Trophoblast cell (in vitro differentiated cells and primary cell): ENCODE results near the gene ACKR1.

Experiments
- DNase-seq, 2 donors: peaks; one replicate each; pipeline ENCODE4 v3.0.0-alpha.2; 2016
- H2AFZ ChIP-seq: 2 replicates; pipeline ENCODE4 v1.6.1; 2013; ENCODE audit warnings: low read length, moderate library complexity, mild to moderate bottlenecking; ENCODE audit not compliant: insufficient read depth, poor library complexity
- H2AK5ac ChIP-seq: 2 replicates; pipeline ENCODE4 v1.6.1; 2013; ENCODE audit warnings: mild to moderate bottlenecking, low read length
- H2BK120ac ChIP-seq: 2 replicates; pipeline ENCODE4 v1.6.1; 2013; ENCODE audit warnings: low read length, mild to moderate bottlenecking, moderate library complexity; ENCODE audit not compliant: insufficient read depth, poor library complexity
- H2BK12ac ChIP-seq: 2 replicates; pipeline ENCODE4 v1.6.1; 2013; ENCODE audit warnings: mild to moderate bottlenecking, low read length, moderate library complexity
- H2BK5ac ChIP-seq: 2 replicates; pipeline ENCODE4 v1.6.1; 2013; ENCODE audit warnings: low read length, low read depth, moderate library complexity, mild to moderate bottlenecking; ENCODE audit not compliant: poor library complexity
- H3K14ac ChIP-seq: 2 replicates; pipeline ENCODE4 v1.6.1; 2013; ENCODE audit warnings: mild to moderate bottlenecking, low read length
- H3K18ac ChIP-seq: 2 replicates; pipeline ENCODE4 v1.6.1; 2013; ENCODE audit warnings: mild to moderate bottlenecking, low read length
- H3K23ac ChIP-seq: 2 replicates; pipeline ENCODE4 v1.6.1; 2013; ENCODE audit warnings: low read length
- H3K27ac ChIP-seq: 2 replicates; pipeline ENCODE4 v1.5.1; 2013; ENCODE audit warnings: low read depth, mild to moderate bottlenecking, inconsistent platforms, low read length, moderate library complexity
- H3K27me3 ChIP-seq: 2 replicates; pipeline ENCODE4 v1.6.1; 2013; ENCODE audit warnings: inconsistent platforms, mild to moderate bottlenecking, low read length, moderate library complexity; ENCODE audit not compliant: insufficient read depth
- H3K36me3 ChIP-seq, 2 experiments: 1 replicate in 1 of 2; 2 replicates in 1 of 2; pipeline ENCODE4 v1.6.1; 2013; ENCODE audit warnings: low read length in 2 of 2, mild to moderate bottlenecking in 2 of 2, moderate library complexity in 1 of 2; ENCODE audit not compliant: insufficient read depth in 2 of 2, control insufficient read depth in 1 of 2
- H3K4ac ChIP-seq: 2 replicates; pipeline ENCODE4 v1.6.1; 2013; ENCODE audit warnings: low read depth, mild to moderate bottlenecking, low read length, moderate library complexity
- H3K4me1 ChIP-seq, 2 experiments: 1 replicate in 1 of 2; 2 replicates in 1 of 2; pipeline ENCODE4 v1.6.1; 2013; ENCODE audit warnings: low read length in 2 of 2, mild to moderate bottlenecking in 2 of 2, moderate library complexity in 1 of 2; ENCODE audit not compliant: insufficient read depth in 2 of 2, control insufficient read depth in 1 of 2
- H3K4me2 ChIP-seq: 2 replicates; pipeline ENCODE4 v1.6.1; 2013; ENCODE audit warnings: inconsistent platforms, mild to moderate bottlenecking, low read length, moderate library complexity
- H3K4me3 ChIP-seq: 2 replicates; pipeline ENCODE4 v1.5.1; 2013; ENCODE audit warnings: mild to moderate bottlenecking, low read depth, low read length, inconsistent platforms
- H3K79me1 ChIP-seq: one replicate; pipeline ENCODE4 v1.6.1; 2013; ENCODE audit warnings: low read length
- H3K79me2 ChIP-seq: 2 replicates; pipeline ENCODE4 v1.6.1; 2013; ENCODE audit warnings: low read length, mild to moderate bottlenecking; ENCODE audit not compliant: control insufficient read depth, insufficient read depth, poor library complexity
- H3K9ac ChIP-seq: 2 replicates; pipeline ENCODE4 v1.6.1; 2013; ENCODE audit warnings: mild to moderate bottlenecking, low read length
- H3K9me3 ChIP-seq: 2 replicates; pipeline ENCODE4 v1.6.1; 2013; ENCODE audit warnings: low read depth, mild to moderate bottlenecking, control low read depth, inconsistent platforms, low read length; ENCODE audit not compliant: insufficient read depth
- H4K12ac ChIP-seq: 2 replicates; pipeline ENCODE4 v1.6.1; 2013; ENCODE audit warnings: low read depth, mild to moderate bottlenecking, low read length, moderate library complexity
- H4K8ac ChIP-seq: 2 replicates; pipeline ENCODE4 v1.6.1; 2013; ENCODE audit warnings: low read depth, mild to moderate bottlenecking, low read length, moderate library complexity
- H4K91ac ChIP-seq: one replicate; pipeline ENCODE4 v1.6.1; 2013; ENCODE audit warnings: low read depth, mild to moderate bottlenecking, low read length, moderate library complexity
- WGBS: extraction: QIAGEN DNeasy Blood & Tissue Kit; methylation state at CpG from one replicate; pipeline ENCODE4 v1.1.7; 2013; ENCODE audit warnings: missing lambda C conversion rate; ENCODE audit not compliant: insufficient read length, insufficient coverage; ENCODE audit errors: extremely low coverage; 5-methylcytosine and 5-hydroxymethylcytosine counted together

The ACKR1 gene

GRCh38 chr1:159228554-159228953, 23.9 kb downstream of the ACKR1 start:
- H3K14ac ChIP-seq: no peak overlapping the region
- H3K4me1 ChIP-seq: peaks cover 4% of the 10 kb centered on the region in 2 experiments
- H2BK5ac ChIP-seq: no peak overlapping the region
- no peak overlapping the region for H3K18ac ChIP-seq
- H2BK120ac ChIP-seq: no peak overlapping the region
- H3K9ac ChIP-seq: no peak overlapping the region
- no peak overlapping the region for H3K23ac ChIP-seq
- no peaks in the 10 kb centered on the region for H3K9me3 ChIP-seq
- H3K79me2 ChIP-seq: no peaks in the 10 kb centered on the region
- H3K4ac ChIP-seq: no peak overlapping the region
- WGBS: no CpG with 5 or more reads among the region's 2 CpGs
- H3K4me3 ChIP-seq: no peak overlapping the region
- H4K8ac ChIP-seq: no peak overlapping the region
- no peak overlapping the region for H2AK5ac ChIP-seq
- DNase-seq: no peak
- H2BK12ac ChIP-seq: no peak overlapping the region
- H2AFZ ChIP-seq: no peak overlapping the region
- no peaks in the 10 kb centered on the region for H3K27me3 ChIP-seq
- no peak overlapping the region for H4K91ac ChIP-seq
- no peak overlapping the region for H3K4me2 ChIP-seq
- no peaks in the 10 kb centered on the region for H3K36me3 ChIP-seq
- no peaks in the 10 kb centered on the region for H3K79me1 ChIP-seq
- H4K12ac ChIP-seq: no peak overlapping the region
- H3K27ac ChIP-seq: no peak overlapping the region

GRCh38 chr1:159229260-159229885, 24.7 kb downstream of the ACKR1 start:
- Histone ChIP-seq H2AFZ (no peak overlapping the region), H2BK12ac (no peak overlapping the region), H2AK5ac (no peak overlapping the region), H4K91ac (no peak overlapping the region), H3K4me2 (no peak overlapping the region), H3K79me1 (no peaks in the 10 kb centered on the region), H3K27me3 (no peaks in the 10 kb centered on the region), H3K14ac (no peak overlapping the region), H3K36me3 (no peaks in the 10 kb centered on the region), H3K23ac (no peak overlapping the region), H3K18ac (no peak overlapping the region), H3K27ac (no peak overlapping the region), H3K4me3 (no peak overlapping the region), H3K4ac (no peak overlapping the region), H3K9ac (no peak overlapping the region), H3K4me1 (peaks cover 4% of the 10 kb centered on the region in 2 experiments), H2BK5ac (no peak overlapping the region), H3K9me3 (no peaks in the 10 kb centered on the region), H2BK120ac (no peak overlapping the region), H3K79me2 (no peaks in the 10 kb centered on the region), H4K8ac (no peak overlapping the region), H4K12ac (no peak overlapping the region)
- WGBS: no CpG with 5 or more reads among the region's 8 CpGs
- no peak for DNase-seq

- Histone ChIP-seq H3K36me3 (no peaks in the 10 kb centered on the region), H3K14ac (no peak overlapping the region), H3K4me1 (peaks cover 4% of the 10 kb centered on the region in 2 experiments), H3K79me2 (no peaks in the 10 kb centered on the region), H2AK5ac (no peak overlapping the region), H3K4me2 (no peak overlapping the region), H3K27ac (no peak overlapping the region), H3K23ac (no peak overlapping the region), H3K9me3 (no peaks in the 10 kb centered on the region), H2BK12ac (no peak overlapping the region), H3K18ac (no peak overlapping the region), H3K79me1 (no peaks in the 10 kb centered on the region), H3K4me3 (no peak overlapping the region), H2BK120ac (no peak overlapping the region), H2AFZ (no peak overlapping the region), H4K12ac (no peak overlapping the region), H3K27me3 (no peaks in the 10 kb centered on the region), H4K8ac (no peak overlapping the region), H4K91ac (no peak overlapping the region), H3K4ac (no peak overlapping the region), H3K9ac (no peak overlapping the region), H2BK5ac (no peak overlapping the region)
- no peak for DNase-seq
- no CpG with 5 or more reads among the region's 1 CpG for WGBS
Measured at GRCh38 chr1:159229896-159230295, 25.2 kb downstream of the ACKR1 start.

- no peaks in the 10 kb centered on the region for H3K79me2 ChIP-seq
- H3K9ac ChIP-seq: no peak overlapping the region
- no peak overlapping the region for H4K8ac ChIP-seq
- no peak overlapping the region for H3K14ac ChIP-seq
- no peak overlapping the region for H2BK5ac ChIP-seq
- no peak overlapping the region for H2BK12ac ChIP-seq
- H3K36me3 ChIP-seq: no peaks in the 10 kb centered on the region
- H3K4ac ChIP-seq: no peak overlapping the region
- H2AFZ ChIP-seq: no peak overlapping the region
- whole genome bisulfite sequencing: no CpG with 5 or more reads among the region's 4 CpGs
- no peaks in the 10 kb centered on the region for H3K9me3 ChIP-seq
- H3K4me3 ChIP-seq: no peak overlapping the region
- H2AK5ac ChIP-seq: no peak overlapping the region
- H3K18ac ChIP-seq: no peak overlapping the region
- DNase-seq: no peak
- H3K27me3 ChIP-seq: no peaks in the 10 kb centered on the region
- H3K4me2 ChIP-seq: no peak overlapping the region
- no peak overlapping the region for H3K27ac ChIP-seq
- H3K79me1 ChIP-seq: no peaks in the 10 kb centered on the region
- H3K23ac ChIP-seq: no peak overlapping the region
- H4K91ac ChIP-seq: no peak overlapping the region
- no peak overlapping the region for H4K12ac ChIP-seq
- H2BK120ac ChIP-seq: no peak overlapping the region
- peaks cover 0 to 2% of the 10 kb centered on the region in 2 experiments for H3K4me1 ChIP-seq
Measured at GRCh38 chr1:159239551-159240220, 35.0 kb downstream of the ACKR1 start.
